Stimulated activated CD8-positive, alpha-beta memory T cell treated with anti-CD3 and anti-CD28 coated beads, Interleukin-7, amount 100 ng/mL, for 24 hours (primary cell): ENCODE measurements around the gene EIF1B.

Experiments used
- DNase-seq: peaks from one replicate; pipeline ENCODE4 v3.0.0-alpha.2; 2020; ENCODE audit warnings: low read depth

EIF1B gene

DNA sequence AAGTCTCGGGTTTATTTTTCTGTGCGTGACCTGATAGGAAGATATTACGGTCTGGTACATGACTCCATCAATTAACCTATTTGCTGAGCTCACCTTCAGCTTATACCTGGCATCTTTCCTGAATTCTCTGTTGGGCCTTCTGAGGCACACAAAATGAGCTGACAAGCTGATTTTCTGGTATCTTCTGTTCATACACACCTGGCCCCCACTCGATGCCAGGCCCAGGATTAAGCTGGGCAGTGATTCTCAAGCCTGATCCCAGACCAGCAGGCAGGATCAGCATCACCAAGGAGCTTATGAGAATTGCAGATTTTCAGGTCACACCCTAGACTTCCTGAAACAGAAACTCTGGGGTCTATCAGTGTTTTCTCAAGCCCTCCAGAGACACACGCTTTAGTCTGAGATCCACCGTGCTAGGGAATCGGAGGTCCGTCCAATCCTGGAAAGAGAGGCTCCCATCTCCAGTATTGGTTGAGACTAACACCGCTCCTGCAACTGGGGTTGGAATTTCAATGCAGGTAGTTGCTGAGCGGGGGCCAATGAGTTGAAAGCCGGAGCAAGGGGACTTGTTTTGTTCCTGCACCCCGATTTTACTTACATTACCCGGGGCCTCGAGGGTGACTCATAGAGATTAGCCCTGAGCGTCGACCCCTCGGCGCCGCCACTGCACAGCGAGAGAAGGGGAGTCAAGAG, 636 bp upstream of the EIF1B start:
- no peak for DNase-seq

DNA sequence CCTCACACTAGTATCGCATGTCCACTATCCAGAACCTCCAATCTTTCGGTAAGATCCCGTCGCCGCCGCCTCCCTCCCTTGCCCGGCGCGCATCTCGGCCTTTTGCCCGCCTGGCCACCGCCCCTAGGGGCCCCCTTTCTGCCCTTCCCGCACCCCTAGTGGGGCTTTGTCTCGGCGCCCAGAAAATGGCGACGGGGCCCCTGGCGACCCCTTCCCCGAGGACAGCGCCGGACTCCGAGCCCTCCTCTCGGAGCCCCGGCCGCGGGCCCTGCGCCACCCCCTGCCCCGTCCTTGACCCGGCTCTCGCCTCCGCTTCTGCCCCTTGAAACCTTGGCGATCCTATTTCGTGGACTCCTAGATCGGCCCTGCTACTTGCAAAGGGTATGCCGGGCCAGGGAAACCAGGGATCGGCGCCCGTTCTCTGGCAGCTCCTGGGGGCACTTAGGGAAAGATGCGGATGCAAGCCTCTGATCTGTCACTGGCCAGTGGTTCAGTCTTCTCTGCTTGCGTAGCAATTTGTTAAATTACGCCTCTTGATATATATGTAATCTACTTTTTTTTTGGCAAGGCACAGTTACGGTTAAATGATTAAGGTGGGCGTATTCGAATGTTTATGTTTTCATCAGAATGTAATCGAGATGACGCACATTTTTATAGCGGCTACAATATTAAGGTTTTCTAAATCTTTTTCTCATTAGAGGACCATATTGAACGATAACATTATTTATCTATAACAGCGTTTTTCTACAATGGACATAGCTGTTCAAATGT, 603 bp downstream of the EIF1B start:
- DNase-seq: no peak

DNA sequence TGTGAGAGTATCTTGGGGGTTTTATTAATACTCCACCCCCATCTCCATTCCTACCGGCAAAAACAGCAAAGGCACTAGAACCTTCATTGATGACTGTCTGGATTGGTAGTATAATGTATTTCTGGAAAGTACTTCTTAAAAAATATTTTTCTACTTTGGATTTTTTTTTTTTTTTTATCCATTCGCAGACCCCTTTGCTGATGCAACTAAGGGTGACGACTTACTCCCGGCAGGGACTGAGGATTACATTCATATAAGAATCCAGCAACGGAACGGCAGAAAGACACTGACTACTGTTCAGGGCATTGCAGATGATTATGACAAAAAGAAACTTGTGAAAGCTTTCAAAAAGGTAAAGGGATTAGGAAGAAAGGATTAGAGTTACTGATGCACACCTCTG, 1.2 kb downstream of the EIF1B start:
- DNase-seq: no peak

DNA sequence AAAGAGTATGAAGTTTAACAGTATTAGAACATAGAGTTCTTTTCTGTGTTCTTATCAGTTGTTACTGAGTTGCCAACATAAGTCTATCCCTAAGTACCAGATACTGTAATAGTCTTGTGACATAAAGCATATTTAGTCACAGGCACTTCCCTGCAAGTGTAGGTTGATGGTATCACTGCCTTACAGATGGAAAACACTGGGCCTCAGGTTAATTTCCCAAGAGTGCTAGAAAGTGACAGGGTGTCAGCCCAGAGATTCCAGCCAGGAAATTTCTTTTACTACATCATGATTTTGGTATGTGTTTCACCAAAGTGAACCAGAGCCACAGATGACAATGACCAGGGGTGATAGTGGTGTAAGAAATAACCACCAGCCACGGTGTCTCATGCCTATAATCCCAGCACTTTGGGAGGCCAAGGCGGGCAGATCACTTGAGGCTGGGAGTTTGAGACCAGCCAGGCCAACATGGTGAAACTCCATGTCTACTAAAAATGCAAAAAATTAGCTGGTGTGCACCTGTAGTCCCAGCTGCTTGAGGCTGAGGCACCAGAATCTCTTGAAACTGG, 3.2 kb downstream of the EIF1B start:
- DNase-seq: no peak

DNA sequence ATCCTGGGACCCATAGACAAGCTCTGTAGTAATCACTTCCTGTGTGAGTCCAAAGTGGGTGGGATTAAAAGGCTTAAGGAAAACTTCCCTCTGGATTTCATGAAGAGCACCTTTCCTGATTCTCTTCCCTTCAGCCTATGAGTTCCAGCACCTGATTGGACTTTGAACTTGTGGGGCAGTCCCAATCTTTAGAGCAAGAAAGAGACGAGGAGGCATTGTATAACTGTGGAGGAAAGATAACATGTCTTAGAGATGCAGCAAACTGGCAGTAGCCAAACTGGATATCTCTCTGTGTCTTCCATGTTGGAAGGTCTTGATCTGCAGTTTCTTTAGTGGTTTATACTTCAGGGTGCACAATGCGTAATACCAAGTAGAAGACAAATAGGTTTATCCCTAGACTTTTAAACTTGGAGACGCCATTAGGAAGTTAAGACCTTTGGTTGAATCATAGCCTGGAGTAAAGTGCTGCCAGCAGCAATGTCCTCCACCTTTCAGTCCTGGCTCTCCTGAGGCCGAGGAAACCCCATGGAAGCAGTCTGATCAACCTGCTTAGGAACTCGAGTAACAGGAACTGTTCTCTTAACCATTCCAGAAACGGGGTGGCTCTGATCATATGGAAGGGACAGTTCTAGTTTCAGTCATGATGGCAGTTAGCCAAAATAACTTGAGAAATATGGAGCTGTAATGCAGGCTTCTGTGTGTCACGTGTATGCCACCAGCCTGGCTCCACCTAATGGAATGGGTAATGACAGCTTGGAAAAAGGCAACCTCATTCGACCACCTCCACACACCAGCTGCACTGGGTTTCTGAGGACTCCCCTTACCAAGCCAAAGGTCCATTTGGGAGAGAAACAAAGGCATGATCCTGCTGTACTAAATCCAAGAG, 4.7 kb downstream of the EIF1B start:
- no peak for DNase-seq

DNA sequence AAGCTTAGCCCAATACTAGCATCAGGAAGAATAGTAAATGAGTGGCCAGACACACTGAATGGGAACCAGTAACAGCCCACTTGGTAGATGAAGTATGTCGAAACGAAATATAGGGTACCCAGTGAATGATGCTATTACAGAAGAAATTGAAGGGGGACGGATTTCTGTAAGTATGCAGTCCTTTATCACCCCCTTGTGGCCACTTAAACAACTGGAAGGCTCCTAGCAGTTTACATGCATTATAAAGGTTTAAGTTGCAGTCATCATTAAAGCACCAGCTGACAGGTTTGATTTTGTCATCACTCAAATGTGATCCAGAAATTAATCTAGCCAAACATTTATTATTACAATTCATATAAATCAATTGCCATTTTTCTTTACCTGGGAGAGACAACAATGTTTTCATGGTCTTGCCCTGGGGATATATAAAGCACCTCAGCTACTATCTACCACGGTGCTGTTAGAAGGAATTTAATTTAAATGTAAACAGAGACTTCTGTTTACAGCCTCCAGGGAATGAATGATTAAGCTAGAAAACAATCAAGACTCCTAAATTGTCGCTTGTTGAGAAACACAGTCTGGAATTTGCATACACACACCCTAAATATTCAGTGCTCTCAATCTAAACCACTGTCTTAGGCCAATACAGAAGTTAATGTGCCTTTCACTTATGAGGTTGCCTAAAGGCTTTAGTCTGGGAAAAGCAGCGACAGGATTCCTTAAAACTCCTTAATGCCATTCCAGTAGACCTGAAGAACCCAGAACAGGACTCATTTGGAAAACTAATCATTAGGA, 7.8 kb downstream of the EIF1B start:
- DNase-seq: no peak

DNA sequence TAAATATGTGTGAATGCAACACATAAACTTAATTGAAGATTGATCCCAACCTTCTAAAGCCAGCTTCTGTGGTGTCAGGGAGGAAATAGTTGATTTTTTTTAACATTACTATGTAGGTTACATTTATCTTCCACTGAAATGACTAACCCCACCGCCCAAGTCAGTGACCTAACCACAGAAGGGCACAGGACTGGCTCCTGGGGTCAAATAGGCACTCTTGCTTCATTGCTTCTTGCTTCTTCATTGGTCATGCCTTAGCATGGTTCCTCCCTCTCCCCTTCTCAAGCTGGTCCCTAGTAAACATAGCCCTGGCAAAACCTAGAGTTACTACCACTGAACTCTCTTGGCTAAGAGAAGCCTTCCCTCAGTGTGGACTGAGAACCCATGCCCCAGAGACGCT, 12.3 kb downstream of the EIF1B start:
- DNase-seq: no peak

DNA sequence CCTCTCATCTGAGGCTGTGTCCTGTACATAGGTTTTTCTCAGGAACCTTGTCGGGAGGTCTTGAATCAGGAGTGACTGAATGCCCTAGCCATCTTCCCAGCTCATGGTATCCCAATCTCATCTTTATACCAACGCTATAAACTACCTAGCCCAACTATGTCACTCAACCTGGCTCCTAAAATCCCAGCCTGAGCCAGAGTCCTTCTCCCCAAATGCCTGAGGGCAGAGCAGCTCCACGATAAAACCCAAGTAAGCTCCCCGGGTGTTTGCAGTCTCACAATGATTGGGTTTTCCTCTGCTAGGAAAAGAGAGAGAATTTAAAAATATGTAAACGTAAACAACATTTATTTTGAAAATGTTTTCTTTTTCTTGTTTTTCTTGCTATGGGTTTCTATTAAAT, 14.4 kb downstream of the EIF1B start:
- DNase-seq: no peak

DNA sequence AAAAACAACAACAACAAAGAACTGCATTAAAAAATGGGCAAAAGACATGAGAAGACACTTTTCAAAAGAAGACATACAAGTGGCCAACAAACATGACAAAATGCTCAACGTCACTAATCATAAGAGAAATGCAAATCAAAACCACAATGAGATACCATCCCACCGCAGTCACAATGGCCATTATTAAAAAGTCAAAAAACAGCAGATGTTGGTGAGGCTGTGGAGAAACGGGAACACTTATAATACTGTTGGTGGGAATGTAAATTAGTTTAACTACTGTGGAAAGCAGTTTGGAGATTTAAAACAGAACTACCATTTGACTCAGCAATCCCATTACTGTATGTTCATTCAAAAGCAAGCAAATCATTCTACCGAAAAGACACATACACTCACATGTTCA, 15.1 kb downstream of the EIF1B start:
- no peak for DNase-seq

DNA sequence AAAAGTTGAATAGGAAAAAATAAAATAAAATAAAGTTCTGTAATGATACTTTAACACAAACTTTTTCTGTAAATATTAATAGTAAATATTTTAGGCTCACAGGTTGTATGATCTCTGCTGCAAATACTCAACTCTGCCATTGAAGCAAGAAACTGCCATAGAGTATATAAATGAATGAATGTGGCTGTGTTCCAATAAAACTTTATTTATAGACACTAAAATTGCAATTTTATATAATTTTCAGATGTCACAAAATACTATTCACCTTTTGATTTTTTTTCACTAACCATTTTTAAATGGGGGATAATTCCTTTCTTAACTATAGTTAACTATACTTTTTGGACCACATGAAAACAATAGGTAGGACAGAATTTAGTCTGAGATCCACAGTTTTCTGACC, 16.0 kb downstream of the EIF1B start:
- DNase-seq: no peak

DNA sequence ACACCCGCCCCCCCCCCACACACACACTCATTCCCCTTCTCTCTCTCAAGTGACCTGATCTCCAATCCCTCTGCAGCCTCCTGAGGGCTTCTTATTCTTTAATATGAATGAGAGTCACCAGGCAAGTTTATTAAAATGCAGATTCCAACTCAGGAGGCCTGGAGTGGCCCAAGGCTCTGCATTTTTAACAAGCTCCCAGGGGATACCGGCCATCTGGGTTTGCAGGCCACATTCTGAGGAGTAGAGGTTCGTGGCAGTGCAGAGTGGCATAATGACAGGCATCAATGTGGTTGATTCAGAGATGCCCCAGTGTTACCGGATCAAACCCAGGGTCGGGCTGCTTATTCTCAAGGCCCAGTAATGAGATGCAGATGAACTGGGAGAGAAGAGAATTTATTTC, 18.9 kb downstream of the EIF1B start:
- no peak for DNase-seq

DNA sequence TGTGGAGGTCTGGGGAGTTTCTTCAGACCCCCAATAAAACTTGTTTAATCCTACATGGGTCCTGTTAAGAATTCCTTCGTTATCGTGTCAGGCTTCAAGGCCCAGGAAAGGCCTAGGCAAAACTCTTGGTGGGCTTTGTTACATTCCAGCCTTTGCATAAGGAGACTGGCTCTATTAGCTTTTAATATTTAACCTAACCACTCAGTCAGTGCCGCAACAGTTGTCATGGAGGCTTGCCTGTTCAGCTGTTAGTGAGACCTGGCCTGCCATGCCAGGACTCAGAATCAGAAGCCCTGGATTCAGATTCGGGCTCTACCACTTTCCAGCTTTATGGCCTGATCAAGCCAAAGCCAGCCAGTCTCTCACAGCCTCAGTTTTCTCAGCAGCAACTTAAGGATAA, 19.6 kb downstream of the EIF1B start:
- DNase-seq: no peak

DNA sequence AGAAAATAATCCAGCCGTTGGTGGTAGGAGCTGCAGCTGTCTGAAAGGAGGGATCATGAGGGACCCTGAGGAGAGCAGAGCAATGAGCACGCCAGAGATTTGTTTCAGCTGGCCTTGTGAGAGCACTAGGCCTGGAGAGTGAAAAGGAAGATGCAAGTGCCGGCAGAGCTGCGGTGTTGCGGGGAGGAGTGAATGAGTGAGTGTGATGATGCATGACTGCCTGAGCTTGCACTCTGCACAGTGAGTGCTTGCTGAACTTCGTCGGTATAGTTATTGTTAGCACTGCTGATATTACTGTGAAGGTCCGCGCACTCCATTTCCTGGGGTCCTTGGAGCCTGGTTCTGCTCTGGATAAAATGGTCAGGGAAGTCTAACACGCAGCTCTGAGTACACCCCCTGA, 23.2 kb downstream of the EIF1B start:
- DNase-seq: no peak

DNA sequence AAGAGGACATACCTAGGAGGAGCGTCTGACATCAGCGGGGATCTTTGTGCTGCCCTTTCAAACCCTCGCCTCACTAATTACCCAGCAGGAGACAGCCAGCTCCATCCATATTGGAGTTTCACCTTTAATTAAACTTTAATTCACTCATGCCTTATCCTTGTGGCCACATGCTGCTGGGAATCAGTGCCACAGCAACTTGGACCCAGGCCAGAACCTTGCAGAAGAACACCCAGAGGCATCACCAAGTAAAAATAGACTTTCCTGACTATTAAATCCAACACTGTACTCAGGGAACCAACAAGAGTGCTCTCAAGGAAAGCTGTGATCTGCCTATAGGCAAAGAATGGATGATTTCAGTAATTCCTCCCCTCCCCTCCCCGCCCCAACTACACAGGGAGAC, 23.9 kb downstream of the EIF1B start:
- no peak for DNase-seq

DNA sequence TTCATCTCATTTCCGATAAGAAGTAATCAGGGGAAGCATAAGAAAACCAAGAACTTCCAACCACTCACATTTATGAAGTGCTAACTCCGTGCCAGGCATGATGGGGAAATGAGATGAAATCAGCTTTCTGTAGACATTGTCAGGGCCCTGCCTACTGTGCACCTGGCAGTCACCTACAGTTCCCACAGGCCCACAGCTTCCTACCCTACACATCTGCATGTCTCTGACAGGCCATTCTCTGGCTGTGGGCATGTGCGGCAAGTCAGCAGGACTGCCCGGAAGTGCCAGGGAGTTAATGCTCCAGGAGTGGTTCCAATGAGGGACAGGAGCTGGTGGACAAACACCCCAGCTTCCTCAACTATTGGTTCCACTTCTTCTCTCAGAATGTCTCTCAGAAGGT, 24.3 kb downstream of the EIF1B start:
- no peak for DNase-seq

DNA sequence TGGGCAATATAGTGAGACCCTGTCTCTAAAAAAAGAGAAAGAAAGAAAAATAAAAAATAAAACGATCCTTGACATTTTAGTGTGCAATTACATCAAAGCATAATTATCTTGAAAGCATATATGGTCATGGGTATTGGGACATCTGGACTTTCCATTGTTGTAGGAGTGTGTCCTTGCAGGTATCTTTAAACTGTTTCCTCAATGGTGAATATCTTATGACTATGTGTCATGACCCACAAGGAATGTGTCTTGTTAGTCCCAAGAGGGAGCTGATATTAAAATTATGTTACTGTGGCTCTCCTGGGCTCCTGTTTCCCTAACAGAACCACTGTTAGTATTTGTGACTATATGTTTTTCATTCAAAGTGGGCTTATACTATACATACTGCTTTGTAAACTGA, 26.6 kb downstream of the EIF1B start:
- DNase-seq: no peak

DNA sequence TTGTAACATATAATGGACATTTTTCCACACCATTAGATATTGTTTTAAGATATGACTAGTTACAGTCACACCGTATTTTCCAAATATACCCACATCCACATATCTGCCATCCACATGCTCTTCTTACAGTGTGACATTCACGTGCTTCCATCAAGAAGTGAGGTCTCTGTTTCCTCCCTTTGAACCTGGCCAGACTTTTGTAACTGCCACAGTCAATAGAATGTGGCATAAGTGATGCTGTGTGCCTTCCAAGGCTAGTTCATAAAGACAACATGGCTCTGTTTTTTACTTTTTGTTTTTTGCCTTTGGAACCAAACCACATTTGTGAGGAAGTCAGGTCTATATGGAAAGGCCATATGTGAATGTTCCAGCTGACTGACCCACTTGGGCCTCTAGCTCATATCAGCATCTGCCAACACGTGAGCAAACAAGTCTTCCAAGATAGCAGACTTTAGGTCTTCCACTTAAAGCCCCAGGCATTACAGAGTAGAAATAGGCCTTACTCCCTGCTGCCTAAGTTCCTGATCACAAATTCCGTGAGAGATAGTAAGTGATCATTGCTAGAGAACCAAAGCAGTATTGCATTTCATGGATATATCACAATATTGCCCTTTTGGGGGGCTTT, 27.1 kb downstream of the EIF1B start:
- no peak for DNase-seq

DNA sequence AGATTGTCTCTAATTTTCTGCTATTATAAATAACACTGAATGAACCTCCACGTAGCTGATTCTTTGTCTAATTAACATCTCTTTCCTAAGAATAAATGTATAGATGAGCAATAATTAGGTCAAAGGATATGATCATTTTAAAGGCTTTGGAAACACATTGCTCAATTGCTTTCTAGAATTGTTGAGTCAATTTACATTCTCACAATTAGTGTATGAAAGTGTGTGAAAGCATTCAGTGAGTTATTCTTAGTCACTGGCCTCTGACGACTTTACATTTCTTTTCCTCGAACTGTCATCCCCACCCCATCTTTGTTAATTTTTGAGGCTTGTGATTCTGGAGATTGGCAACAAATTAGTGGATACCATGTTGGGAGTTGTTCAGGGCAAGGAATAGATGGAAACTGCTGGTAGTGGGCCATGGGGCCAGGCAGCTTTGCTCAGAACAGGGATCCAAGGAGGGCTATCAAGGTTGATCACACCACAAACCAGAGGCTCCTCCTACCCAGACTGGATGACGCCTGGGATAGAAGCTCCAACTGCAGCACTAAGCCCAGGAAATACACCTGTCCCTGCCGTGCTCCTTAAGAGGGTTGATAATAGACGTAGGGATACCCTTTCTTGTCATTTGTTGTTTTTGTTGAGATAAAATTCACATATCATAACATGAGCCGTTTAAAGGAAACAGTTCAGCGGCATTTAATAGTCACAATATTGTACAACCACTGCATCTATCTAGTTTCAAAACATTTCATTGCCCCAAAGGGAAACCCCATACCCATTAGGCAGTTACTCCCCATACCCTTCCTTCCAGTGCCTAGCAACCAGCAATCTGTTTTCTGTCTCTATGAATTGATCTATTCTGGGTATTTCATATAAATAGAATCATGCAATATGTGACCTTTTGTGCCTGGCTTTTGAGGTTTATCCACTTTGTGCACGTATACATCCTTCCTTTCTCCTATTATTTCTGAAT, 27.9 kb downstream of the EIF1B start:
- DNase-seq: no peak

DNA sequence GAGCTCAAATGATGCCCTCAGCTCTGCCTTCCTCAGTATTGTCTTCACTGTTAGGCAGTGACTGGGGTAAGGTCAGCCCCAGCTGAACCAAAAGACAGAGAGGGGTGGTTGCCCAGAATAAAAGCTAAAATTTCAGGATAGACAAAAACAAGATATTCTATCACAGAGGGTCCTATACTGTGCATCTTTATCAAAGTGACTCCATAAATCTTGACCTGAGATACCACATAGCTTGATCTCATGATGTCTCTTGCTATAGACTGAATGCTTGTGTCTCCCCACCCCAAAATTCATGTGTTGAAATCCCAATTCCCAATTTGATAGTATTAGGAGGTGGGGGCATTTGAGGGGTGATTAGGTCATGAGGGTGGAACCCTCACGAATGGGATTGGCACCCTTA, 30.4 kb downstream of the EIF1B start:
- DNase-seq: no peak

DNA sequence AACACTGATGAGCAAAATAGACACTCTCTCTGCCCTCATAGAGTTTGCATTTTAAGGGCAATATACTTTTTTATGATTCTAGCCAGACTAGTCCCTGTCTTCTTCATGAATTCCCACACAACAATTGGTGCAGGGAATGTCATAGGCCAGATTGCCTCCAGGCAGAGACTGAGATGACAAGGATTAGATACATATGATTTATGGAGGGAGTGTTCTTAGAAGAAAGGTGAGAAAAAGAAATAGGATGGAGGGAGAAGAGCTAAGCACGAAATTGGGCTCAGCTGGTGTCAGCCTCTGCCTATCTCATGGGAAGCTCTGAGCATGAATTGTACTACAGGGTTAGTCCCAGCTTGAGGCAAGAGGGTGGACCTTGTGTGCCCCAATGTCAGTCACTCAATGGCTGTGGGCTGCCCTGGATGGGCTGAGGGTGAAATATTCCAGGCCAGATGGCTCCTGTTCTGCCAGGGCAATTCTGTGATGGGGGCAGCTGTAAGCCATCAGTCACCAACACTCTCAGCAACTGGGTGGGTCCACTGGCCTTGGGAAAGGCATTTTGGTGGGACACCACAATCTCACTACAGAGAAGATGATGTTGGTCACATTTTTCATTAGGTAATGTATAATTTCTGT, 31.1 kb downstream of the EIF1B start:
- DNase-seq: no peak
